ENCODE data around the gene LZTFL1. TPM values are rescaled to one million over a fixed set of nuclear protein-coding genes. Genes with fewer than 3 reads are reported as not detected.

The LZTFL1 gene
- total and polyA plus RNA-seq, 4 donors = 7.7 to 45.1 (median 22.3) TPM

DNA sequence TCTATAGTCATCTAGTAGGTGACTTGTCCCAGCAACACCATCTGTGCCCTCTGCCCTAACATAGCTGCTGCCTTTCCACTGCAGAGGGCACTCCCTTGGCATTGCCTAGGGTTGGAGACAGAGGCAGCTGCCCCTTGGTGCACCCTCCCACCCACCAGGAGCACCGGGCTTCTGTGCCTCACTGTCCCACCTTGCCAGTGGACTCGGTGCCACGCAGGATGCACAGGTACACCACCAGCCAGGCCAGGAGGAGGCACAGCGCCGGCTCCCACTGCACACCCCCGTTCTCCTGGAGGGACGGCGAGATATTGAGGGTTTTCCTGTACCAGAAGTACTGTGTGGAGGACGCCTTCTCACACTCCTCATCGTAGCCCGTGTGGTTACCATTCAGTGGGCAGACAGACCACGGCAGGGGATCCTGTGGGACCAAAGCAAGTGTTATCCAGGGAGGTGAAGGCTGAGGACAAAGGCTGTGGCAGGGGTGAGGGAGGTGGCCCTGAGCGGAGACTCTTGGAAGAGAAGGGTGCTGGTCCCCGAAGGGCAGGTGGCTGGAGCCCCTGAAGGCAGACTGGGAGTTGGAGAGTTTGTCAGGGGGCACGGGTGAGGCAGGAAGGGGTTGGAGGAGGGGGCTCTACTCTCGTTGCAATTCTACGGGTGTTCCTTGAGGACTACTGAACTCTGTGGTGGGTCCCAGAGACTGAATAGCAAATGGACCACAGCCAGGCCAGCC is 66.2 kb downstream of the LZTFL1 start:
- Histone ChIP-seq H3K27me3 (ENCODE audit: control insufficient read depth in 3 of 3, insufficient read depth in 3 of 3, low read length in 2 of 3) (no peaks in the 10 kb centered on the region), H3K4me1 (ENCODE audit: control insufficient read depth in 5 of 5, insufficient read depth in 5 of 5, low read length in 5 of 5) (peaks cover 0 to 20% (median 4%) of the 10 kb centered on the region in 5 donors), H3K9me3 (ENCODE audit: control insufficient read depth in 4 of 4, insufficient read depth in 3 of 4, low read length in 3 of 4) (no peaks in the 10 kb centered on the region), H3K4me3 (no peak overlapping the region), H3K36me3 (ENCODE audit: control insufficient read depth in 4 of 4, insufficient read depth in 4 of 4, low read length in 4 of 4) (no peaks in the 10 kb centered on the region), H3K27ac (ENCODE audit: low read depth in 1 of 2, low read length in 1 of 2) (no peak overlapping the region), H3K9ac (ENCODE audit: insufficient read depth in 1 of 2, low read length in 2 of 2) (no peak overlapping the region)
- ATAC-seq (ENCODE audit: insufficient read depth, low FRiP score) (no peak), DNase-seq (peak in 1 of 3 donors; percentile 49)
- whole genome bisulfite sequencing, 2 donors = 91 to 95% methylated on average over 17 of the region's 17 CpGs
- TF ChIP-seq, protein P1, sequence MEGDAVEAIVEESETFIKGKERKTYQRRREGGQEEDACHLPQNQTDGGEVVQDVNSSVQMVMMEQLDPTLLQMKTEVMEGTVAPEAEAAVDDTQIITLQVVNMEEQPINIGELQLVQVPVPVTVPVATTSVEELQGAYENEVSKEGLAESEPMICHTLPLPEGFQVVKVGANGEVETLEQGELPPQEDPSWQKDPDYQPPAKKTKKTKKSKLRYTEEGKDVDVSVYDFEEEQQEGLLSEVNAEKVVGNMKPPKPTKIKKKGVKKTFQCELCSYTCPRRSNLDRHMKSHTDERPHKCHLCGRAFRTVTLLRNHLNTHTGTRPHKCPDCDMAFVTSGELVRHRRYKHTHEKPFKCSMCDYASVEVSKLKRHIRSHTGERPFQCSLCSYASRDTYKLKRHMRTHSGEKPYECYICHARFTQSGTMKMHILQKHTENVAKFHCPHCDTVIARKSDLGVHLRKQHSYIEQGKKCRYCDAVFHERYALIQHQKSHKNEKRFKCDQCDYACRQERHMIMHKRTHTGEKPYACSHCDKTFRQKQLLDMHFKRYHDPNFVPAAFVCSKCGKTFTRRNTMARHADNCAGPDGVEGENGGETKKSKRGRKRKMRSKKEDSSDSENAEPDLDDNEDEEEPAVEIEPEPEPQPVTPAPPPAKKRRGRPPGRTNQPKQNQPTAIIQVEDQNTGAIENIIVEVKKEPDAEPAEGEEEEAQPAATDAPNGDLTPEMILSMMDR (IDR thresholded peaks at IDR 0.05; ENCODE audit: control extremely low read depth, extremely low read depth) = no peak

DNA sequence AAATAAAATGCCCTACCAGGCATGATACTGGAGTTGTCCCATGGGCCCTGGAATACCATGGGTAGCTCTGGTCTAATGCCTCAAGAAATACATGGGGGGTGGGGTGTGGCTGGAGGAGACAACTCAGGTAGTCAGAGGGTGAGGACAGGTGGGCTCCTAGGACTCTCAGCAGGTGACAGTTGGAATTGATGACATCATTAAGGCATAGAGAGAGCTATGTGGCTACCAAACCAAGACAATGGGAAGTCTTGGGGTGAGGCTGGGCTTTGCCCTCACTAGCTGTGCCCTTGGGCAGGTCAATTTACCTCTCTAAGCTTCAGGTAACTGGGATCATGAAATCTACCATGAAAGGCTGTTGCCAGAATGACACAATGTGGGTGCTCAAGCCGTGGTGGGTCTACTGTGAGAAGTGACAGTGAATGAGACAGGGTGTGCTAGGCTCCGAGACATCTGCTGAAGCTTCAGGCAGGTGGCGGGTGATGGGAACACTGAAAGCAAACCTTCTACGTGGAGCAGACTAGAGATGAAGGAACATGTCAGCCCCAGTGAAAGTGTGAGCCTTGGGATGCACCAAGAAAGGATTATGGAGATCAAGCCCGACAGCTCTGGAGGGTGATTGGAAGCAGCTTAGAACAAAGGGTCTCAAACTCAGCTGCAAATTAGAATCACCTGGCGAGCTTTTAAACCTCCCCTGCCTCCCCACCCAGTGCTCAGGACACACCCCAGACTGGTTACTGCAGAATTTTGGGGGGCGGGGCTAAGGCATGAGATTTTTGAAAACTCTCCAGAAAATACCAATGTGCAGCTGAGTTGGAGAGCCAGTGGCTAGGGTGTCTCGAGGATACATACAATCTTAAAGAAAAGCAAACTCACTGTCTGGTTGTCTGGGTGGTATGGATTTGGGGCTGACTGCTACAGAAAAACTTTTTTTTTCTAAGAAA is 67.1 kb downstream of the LZTFL1 start:
- 86 to 87% methylated on average over 8 of the region's 8 CpGs for WGBS, 2 donors
- Histone ChIP-seq H3K27me3 (ENCODE audit: control insufficient read depth in 3 of 3, insufficient read depth in 3 of 3, low read length in 2 of 3) (no peaks in the 10 kb centered on the region), H3K36me3 (ENCODE audit: control insufficient read depth in 4 of 4, insufficient read depth in 4 of 4, low read length in 4 of 4) (no peaks in the 10 kb centered on the region), H3K9me3 (ENCODE audit: control insufficient read depth in 4 of 4, insufficient read depth in 3 of 4, low read length in 3 of 4) (no peaks in the 10 kb centered on the region), H3K27ac (ENCODE audit: low read depth in 1 of 2, low read length in 1 of 2) (no peak overlapping the region), H3K9ac (ENCODE audit: insufficient read depth in 1 of 2, low read length in 2 of 2) (no peak overlapping the region), H3K4me1 (ENCODE audit: control insufficient read depth in 5 of 5, insufficient read depth in 5 of 5, low read length in 5 of 5) (peaks cover 0 to 20% (median 4%) of the 10 kb centered on the region in 5 donors), H3K4me3 (no peak overlapping the region)
- DNase-seq (no peak), ATAC-seq (ENCODE audit: insufficient read depth, low FRiP score) (no peak)
- TF ChIP-seq, protein P1 (IDR thresholded peaks at IDR 0.05; ENCODE audit: control extremely low read depth, extremely low read depth) = no peak

DNA sequence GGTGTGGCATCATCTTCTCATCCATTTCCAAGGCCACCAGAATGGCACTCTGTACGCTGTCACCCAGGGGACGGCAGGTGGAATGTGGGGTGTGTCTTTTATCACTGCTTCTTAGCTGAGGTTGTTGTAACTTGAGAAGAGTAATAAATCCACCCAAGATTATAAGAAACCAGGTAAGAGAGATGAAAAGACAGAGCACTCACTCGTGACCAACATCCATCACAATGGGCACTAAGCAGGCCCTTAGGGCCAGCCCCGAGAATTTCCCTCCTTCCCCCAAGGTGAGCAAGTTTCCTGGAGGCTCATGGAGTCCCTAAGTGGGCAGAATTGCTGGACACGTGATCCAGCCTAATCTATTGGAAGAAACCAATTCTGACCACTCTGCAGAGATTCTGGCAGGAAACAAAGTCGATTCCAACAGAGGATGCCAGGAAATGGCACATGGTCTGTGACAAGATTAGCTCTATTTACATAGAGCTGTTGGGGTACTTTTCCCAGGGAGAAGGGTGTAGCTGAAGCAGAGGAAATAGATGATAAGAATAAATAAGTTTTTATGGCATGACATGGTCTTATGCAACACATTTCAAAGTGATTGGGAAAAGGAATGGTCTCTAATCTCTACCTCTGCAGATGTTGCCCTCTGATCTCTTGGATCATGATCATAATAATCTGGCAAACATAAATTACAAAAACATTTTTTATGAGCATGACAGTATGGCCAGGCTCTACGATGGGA is 68.0 kb downstream of the LZTFL1 start:
- Histone ChIP-seq H3K4me1 (ENCODE audit: control insufficient read depth in 5 of 5, insufficient read depth in 5 of 5, low read length in 5 of 5) (peaks cover 0 to 20% (median 4%) of the 10 kb centered on the region in 5 donors), H3K27me3 (ENCODE audit: control insufficient read depth in 3 of 3, insufficient read depth in 3 of 3, low read length in 2 of 3) (no peaks in the 10 kb centered on the region), H3K4me3 (no peak overlapping the region), H3K9me3 (ENCODE audit: control insufficient read depth in 4 of 4, insufficient read depth in 3 of 4, low read length in 3 of 4) (no peaks in the 10 kb centered on the region), H3K36me3 (ENCODE audit: control insufficient read depth in 4 of 4, insufficient read depth in 4 of 4, low read length in 4 of 4) (no peaks in the 10 kb centered on the region), H3K9ac (ENCODE audit: insufficient read depth in 1 of 2, low read length in 2 of 2) (no peak overlapping the region), H3K27ac (ENCODE audit: low read depth in 1 of 2, low read length in 1 of 2) (no peak overlapping the region)
- TF ChIP-seq, protein P1 (IDR thresholded peaks at IDR 0.05; ENCODE audit: control extremely low read depth, extremely low read depth) = no peak
- 58 to 65% methylated on average over 7 of the region's 7 CpGs for WGBS, 2 donors
- DNase-seq (no peak), ATAC-seq (ENCODE audit: insufficient read depth, low FRiP score) (no peak)

Other genes starting within 250 kb of the LZTFL1 start
- 100 to 1,000 TPM in 1 of 2 donors, 10 to 100 TPM in 1; 70.0 to 123 TPM for gene LIMD1, start 247.4 kb downstream of the LZTFL1 start, total RNA-seq
- gene LIMD1, start 247.4 kb downstream of the LZTFL1 start, polyA plus RNA-seq = 10 to 100 TPM in 1 of 2 donors, 1 to 10 TPM in 1; 9.3 to 18.5 TPM
- gene SACM1L, start 152.7 kb downstream of the LZTFL1 start, total RNA-seq = 100 to 1,000 TPM in 1 of 2 donors, 10 to 100 TPM in 1; 53.3 to 117 TPM
- gene SACM1L, start 152.7 kb downstream of the LZTFL1 start, polyA plus RNA-seq = 10 to 100 TPM; 23.3 to 34.2 TPM
- gene SLC6A20, start 45.6 kb downstream of the LZTFL1 start, total RNA-seq = 10 to 100 TPM in 1 of 2 donors, under 1 TPM in 1; 0.28 to 10.2 TPM
- gene SLC6A20, start 45.6 kb downstream of the LZTFL1 start, polyA plus RNA-seq = 1 to 10 TPM in 1 of 2 donors, under 1 TPM in 1; 0.88 to 2.7 TPM
- under 1 TPM in 1 of 2 donors, not detected in 1; 0.46 TPM for gene CCR9, start 44.4 kb upstream of the LZTFL1 start, total RNA-seq
- under 1 TPM in 1 of 2 donors, not detected in 1; 0.09 TPM for gene CCR9, start 44.4 kb upstream of the LZTFL1 start, polyA plus RNA-seq
- 1 to 10 TPM; 1.5 to 2.4 TPM for gene CXCR6, start 101.3 kb upstream of the LZTFL1 start, total RNA-seq
- gene CXCR6, start 101.3 kb upstream of the LZTFL1 start, polyA plus RNA-seq = 1 to 10 TPM; 1.0 to 4.3 TPM
- gene FYCO1, start 153.7 kb upstream of the LZTFL1 start, total RNA-seq = 10 to 100 TPM; 32.7 to 38.7 TPM
- 10 to 100 TPM; 11.3 to 13.7 TPM for gene FYCO1, start 153.7 kb upstream of the LZTFL1 start, polyA plus RNA-seq
- gene XCR1, start 185.4 kb upstream of the LZTFL1 start, total RNA-seq = under 1 TPM; 0.18 to 0.43 TPM
- gene XCR1, start 185.4 kb upstream of the LZTFL1 start, polyA plus RNA-seq = 1 to 10 TPM in 1 of 2 donors, under 1 TPM in 1; 0.04 to 1.1 TPM

All from lung (tissue), 12 donors.